PFSK-1 (cell line): ENCODE results near the gene TRPM3.

Source experiments
- FOXP2 ChIP-seq: optimal IDR thresholded peaks from 2 replicates; pipeline ENCODE3; 2011; ENCODE audit warnings: borderline replicate concordance, control low read depth, inconsistent platforms; ENCODE audit not compliant: insufficient read depth; ENCODE audit errors: extremely low read length, extremely low read depth
- POLR2AphosphoS5 ChIP-seq: IDR thresholded peaks from 2 replicates; pipeline ENCODE4 v1.6.1; 2012; ENCODE audit warnings: low read depth, mild to moderate bottlenecking, control low read depth, low read length, moderate library complexity
- REST ChIP-seq, 2 experiments: IDR thresholded peaks; 2 replicates each; pipeline versions ENCODE4 v1.6.1 to v1.8.0; 2011 to 2012; ENCODE audit warnings: low read depth in 2 of 2, low read length in 2 of 2, control low read depth in 1 of 2, inconsistent platforms in 1 of 2, mild to moderate bottlenecking in 1 of 2, moderate library complexity in 1 of 2; ENCODE audit not compliant: insufficient read depth in 1 of 2
- SIN3A ChIP-seq: IDR thresholded peaks from 2 replicates; pipeline ENCODE4 v1.6.1; 2012; ENCODE audit warnings: mild to moderate bottlenecking, low read length, moderate library complexity, borderline replicate concordance; ENCODE audit not compliant: insufficient read depth
- TAF1 ChIP-seq: IDR thresholded peaks from 2 replicates; pipeline ENCODE4 v1.6.1; 2012; ENCODE audit warnings: low read length, control low read depth, borderline replicate concordance; ENCODE audit not compliant: insufficient read depth

The TRPM3 gene

DNA sequence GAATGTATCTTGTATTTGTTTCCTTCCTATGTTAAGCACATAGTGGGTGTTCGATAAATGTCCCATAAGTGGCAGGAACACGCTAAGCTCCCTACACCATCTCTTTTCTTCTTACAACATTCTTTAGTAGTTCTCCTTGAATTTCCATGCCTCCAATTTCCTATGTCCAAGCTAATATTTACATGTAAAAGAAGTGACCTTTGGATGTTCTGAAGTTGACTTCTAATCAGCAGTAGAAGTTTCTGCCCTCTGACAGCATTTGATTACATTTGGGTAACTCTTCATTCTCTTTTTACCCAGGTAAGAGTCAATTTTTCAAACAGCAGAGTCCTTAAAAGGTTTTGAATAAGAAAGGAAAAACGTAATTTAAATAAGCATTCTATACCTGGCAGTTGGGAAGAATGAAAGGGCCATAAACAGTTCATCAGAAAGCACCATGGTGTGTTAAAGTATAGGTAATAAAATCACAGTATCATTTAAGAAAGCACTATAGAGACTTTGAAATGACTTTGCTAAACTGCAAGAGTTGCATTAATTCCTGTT, 78.9 kb downstream of the TRPM3 start:
- TF ChIP-seq SIN3A (no peak), TAF1 (no peak), REST (IDR thresholded peaks at IDR 0.05; ENCODE audit: insufficient read depth in 1 of 2, low read depth in 2 of 2, low read length in 2 of 2) (no peak), FOXP2 (no peak), POLR2AphosphoS5 (no peak)

DNA sequence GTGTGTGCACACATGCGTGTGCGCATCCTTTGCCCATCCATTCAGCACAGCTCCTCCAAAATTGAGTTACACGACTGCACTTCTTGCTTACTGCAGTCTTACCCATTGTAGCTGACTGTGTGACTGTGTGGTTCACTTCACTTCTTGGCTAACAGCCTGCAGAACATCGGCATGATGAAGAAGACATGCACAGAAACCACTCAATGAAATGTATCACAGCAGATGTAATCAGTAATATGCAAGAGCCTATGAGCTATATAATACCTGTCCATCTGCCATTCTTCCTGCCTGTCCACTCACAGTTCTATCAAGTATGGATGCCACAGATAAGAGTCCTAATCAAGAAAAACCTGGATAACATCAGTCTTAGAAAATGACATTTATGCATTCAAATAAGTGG, 83.9 kb downstream of the TRPM3 start:
- TF ChIP-seq REST (IDR thresholded peaks at IDR 0.05; ENCODE audit: insufficient read depth in 1 of 2, low read depth in 2 of 2, low read length in 2 of 2) (no peak), POLR2AphosphoS5 (no peak), SIN3A (no peak), FOXP2 (no peak), TAF1 (no peak)

GRCh38 chr9:71036501-71036900, 84.9 kb downstream of the TRPM3 start:
- no peak for TF ChIP-seq SIN3A
- TF ChIP-seq REST (IDR thresholded peaks at IDR 0.05; ENCODE audit: insufficient read depth in 1 of 2, low read depth in 2 of 2, low read length in 2 of 2), result no peak
- no peak for TF ChIP-seq TAF1
- no peak for TF ChIP-seq POLR2AphosphoS5
- no peak for TF ChIP-seq FOXP2

DNA sequence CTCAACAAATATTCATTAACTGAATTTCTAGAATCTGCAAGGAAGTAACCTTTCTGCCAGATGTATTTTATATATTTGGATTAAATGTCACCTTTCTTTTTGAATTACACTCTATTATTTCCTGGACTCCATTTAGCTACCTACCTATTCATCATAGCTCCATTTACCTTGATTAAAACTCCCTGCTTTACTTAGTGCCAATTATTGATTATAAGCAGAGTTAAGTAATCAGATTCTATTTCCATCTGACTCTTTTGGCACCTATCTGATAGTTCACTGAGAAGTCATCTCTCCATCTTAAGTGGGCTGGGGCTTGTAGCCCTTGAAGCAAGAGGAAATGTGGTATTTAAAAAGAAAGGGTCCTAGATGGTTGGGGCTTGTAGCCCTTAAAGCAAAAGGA, 88.6 kb downstream of the TRPM3 start:
- TF ChIP-seq POLR2AphosphoS5, result no peak
- no peak for TF ChIP-seq REST (IDR thresholded peaks at IDR 0.05; ENCODE audit: insufficient read depth in 1 of 2, low read depth in 2 of 2, low read length in 2 of 2)

- TF ChIP-seq REST (IDR thresholded peaks at IDR 0.05; ENCODE audit: insufficient read depth in 1 of 2, low read depth in 2 of 2, low read length in 2 of 2) (no peak), POLR2AphosphoS5 (no peak), FOXP2 (no peak), SIN3A (no peak), TAF1 (no peak)
Measured at GRCh38 chr9:71025728-71026127, 95.7 kb downstream of the TRPM3 start.
